ENCODE results near the gene GRK5. TPM values are rescaled to one million over a fixed set of nuclear protein-coding genes. Genes with fewer than 3 reads are reported as not detected.

GRK5 gene
- total RNA-seq, 1 experiment from 2014 or later, result 58.2 TPM

DNA sequence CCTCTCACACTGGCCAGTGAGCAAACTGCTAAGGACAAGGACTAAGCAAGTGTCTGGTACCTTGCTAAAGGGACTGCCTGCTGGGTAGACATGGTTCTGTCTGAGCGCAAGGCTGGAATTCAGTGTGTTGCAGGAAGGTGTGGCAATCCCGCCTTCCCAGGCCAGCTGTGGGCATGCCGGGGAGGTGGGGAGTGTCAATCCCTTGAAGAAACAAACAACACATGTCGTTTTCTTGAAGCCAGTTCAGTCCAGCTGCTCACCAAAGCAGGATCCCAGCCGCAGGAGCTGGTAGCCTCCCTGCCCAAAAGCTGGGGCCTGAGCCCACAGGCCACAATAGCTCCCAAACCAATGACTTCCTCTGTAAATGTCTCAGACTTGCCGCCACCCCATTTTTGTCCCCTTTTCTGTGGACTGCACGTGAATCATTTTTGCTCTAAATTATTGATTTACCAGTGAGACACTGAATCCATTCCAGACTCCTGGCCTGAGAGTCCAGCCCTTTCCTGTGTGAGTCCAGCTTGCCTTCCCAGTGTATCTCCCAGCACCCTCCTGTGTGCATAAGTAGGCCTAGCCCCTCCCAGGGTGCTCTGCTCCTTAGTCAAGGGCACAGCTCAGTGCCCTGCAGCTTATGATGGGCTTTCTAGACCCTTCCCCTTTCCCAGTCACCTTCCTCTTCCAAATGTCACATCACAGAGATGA lies 168.4 kb downstream of the GRK5 start:
- intact Hi-C loops (cut with micrococcal nuclease; ENCODE audit: unreplicated experiment), result no loop called here
- CTCF ChIA-PET, result no interaction called here
- Histone ChIP-seq H3K4me3 (ENCODE audit: low read depth, low read length, poor library complexity, severe bottlenecking) (no peak overlapping the region), H3K36me3 (ENCODE audit: insufficient read depth, low read length, poor library complexity, severe bottlenecking) (peaks cover 2% of the 10 kb centered on the region), H3K27ac (ENCODE audit: low read depth, low read length, poor library complexity, severe bottlenecking) (no peak overlapping the region), H3K27me3 (replicated peaks; ENCODE audit: insufficient read depth, low read depth, low read length, poor library complexity) (no peaks in the 10 kb centered on the region), H3K4me1 (ENCODE audit: insufficient read depth, low read length, poor library complexity, severe bottlenecking) (no peaks in the 10 kb centered on the region), H3K9me3 (ENCODE audit: low read depth, low read length, poor library complexity, severe bottlenecking) (no peaks in the 10 kb centered on the region)
- DNase-seq (ENCODE audit: low spot score), result no peak
- POLR2A ChIA-PET (ENCODE audit: low non-redundant PET), result no interaction called here
- TF ChIP-seq EZH2 (IDR thresholded peaks at IDR 0.05; ENCODE audit: borderline replicate concordance, low read depth, low read length, poor library complexity, severe bottlenecking), result no peak
- TF ChIP-seq, protein P1, sequence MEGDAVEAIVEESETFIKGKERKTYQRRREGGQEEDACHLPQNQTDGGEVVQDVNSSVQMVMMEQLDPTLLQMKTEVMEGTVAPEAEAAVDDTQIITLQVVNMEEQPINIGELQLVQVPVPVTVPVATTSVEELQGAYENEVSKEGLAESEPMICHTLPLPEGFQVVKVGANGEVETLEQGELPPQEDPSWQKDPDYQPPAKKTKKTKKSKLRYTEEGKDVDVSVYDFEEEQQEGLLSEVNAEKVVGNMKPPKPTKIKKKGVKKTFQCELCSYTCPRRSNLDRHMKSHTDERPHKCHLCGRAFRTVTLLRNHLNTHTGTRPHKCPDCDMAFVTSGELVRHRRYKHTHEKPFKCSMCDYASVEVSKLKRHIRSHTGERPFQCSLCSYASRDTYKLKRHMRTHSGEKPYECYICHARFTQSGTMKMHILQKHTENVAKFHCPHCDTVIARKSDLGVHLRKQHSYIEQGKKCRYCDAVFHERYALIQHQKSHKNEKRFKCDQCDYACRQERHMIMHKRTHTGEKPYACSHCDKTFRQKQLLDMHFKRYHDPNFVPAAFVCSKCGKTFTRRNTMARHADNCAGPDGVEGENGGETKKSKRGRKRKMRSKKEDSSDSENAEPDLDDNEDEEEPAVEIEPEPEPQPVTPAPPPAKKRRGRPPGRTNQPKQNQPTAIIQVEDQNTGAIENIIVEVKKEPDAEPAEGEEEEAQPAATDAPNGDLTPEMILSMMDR (conservative IDR thresholded peaks at IDR 0.05; ENCODE audit: low read depth, low read length), result no peak
- no TSS peak for BruUV-seq (replicated peaks)

DNA sequence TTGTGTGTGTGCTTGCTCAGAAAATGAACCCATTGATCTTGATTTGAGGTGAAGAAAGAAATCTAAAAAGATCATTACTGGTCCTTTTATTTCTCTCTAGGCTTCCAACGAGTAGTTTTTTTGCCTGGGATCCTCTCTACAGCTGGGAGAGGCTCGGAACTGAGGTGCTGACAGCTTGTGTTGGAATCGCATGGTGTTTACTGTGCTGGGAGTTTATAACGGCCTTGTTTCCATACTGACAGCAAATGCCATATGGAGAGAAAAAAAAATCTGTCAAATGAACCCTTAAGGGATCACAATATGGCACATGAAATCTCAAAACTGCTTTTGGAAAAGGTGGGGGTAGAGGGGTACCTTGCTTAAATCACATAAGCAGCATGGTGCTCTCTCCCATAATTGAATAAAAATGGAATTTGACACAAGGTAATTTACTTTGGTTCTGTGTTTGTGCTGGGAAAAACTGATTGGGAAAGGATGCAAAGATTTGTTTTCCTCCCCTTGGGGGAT lies 170.1 kb downstream of the GRK5 start:
- no peak overlapping the region for H3K4me3 ChIP-seq (ENCODE audit: low read depth, low read length, poor library complexity, severe bottlenecking)
- ChIA-PET POLR2A (ENCODE audit: low non-redundant PET) (no interaction called here), CTCF (no interaction called here)
- DNase-seq (ENCODE audit: low spot score), result no peak
- intact Hi-C loops (cut with micrococcal nuclease; ENCODE audit: unreplicated experiment), result no loop called here
- H3K4me1 ChIP-seq (ENCODE audit: insufficient read depth, low read length, poor library complexity, severe bottlenecking), result no peaks in the 10 kb centered on the region
- BruUV-seq (replicated peaks), result no TSS peak
- H3K27ac ChIP-seq (ENCODE audit: low read depth, low read length, poor library complexity, severe bottlenecking), result no peak overlapping the region
- TF ChIP-seq, protein P1 (conservative IDR thresholded peaks at IDR 0.05; ENCODE audit: low read depth, low read length), result no peak
- no peak for TF ChIP-seq EZH2 (IDR thresholded peaks at IDR 0.05; ENCODE audit: borderline replicate concordance, low read depth, low read length, poor library complexity, severe bottlenecking)
- no peaks in the 10 kb centered on the region for H3K9me3 ChIP-seq (ENCODE audit: low read depth, low read length, poor library complexity, severe bottlenecking)
- H3K36me3 ChIP-seq (ENCODE audit: insufficient read depth, low read length, poor library complexity, severe bottlenecking), result peaks cover 8% of the 10 kb centered on the region
- H3K27me3 ChIP-seq (replicated peaks; ENCODE audit: insufficient read depth, low read depth, low read length, poor library complexity), result no peaks in the 10 kb centered on the region

DNA sequence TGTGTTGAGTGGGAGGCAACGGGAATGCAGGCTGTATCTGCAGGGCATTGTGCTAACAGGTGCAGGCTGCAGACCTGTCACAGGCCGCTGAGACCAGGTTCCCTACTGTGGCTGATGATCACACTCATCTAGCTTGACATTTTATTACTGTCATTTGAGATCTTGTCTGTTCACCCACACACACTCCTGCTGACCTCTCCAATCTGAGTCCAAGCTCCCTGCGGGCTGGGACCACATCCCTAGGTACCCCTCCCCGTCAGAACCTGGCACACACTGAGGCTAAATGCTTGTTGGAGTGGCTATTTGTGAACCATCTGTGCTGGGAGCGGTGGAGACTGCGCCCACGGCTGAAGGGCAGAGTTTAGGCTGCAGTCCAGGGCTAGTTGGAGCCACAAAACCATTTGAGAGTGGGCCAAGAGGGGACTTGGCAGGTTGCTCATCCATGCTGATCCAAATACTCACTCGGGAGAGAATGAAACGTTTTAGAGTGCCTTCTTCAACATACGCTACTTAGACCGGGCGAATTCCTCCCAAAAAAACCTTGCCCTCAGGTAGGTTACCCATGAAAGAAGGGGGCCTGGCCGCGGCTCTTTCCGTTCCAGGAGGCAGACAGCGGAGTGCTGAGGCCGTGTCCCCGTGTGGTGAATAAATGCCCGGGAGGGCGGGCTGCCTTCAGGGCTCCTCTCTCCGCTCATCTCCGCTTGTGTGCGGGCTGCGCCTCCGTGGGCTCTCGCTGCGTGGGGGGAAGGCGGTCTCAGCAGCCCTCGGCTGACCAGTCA lies 170.8 kb downstream of the GRK5 start:
- Histone ChIP-seq H3K4me1 (ENCODE audit: insufficient read depth, low read length, poor library complexity, severe bottlenecking) (no peaks in the 10 kb centered on the region), H3K4me3 (ENCODE audit: low read depth, low read length, poor library complexity, severe bottlenecking) (no peak overlapping the region), H3K27ac (ENCODE audit: low read depth, low read length, poor library complexity, severe bottlenecking) (no peak overlapping the region), H3K9me3 (ENCODE audit: low read depth, low read length, poor library complexity, severe bottlenecking) (no peaks in the 10 kb centered on the region), H3K36me3 (ENCODE audit: insufficient read depth, low read length, poor library complexity, severe bottlenecking) (peaks cover 8% of the 10 kb centered on the region), H3K27me3 (replicated peaks; ENCODE audit: insufficient read depth, low read depth, low read length, poor library complexity) (no peaks in the 10 kb centered on the region)
- no TSS peak for BruUV-seq (replicated peaks)
- POLR2A ChIA-PET (ENCODE audit: low non-redundant PET), result no interaction called here
- intact Hi-C loops (cut with micrococcal nuclease; ENCODE audit: unreplicated experiment), result no loop called here
- no peak for TF ChIP-seq EZH2 (IDR thresholded peaks at IDR 0.05; ENCODE audit: borderline replicate concordance, low read depth, low read length, poor library complexity, severe bottlenecking)
- TF ChIP-seq, protein P1 (conservative IDR thresholded peaks at IDR 0.05; ENCODE audit: low read depth, low read length), result no peak
- no peak for DNase-seq (ENCODE audit: low spot score)
- CTCF ChIA-PET, result no interaction called here
